Neural cell (in vitro differentiated cells): ENCODE measurements around the gene YY1.

ENCODE experiments used
- EZH2 ChIP-seq: fragments of 200-600, 300-800 bp; shearing (Covaris generic), sonication (generic); IDR thresholded peaks from 2 replicates; pipeline ENCODE4 v1.6.1; 2014; ENCODE audit warnings: antibody characterized with exemption, low read length, borderline replicate concordance, mild to moderate bottlenecking; ENCODE audit not compliant: insufficient read depth, poor library complexity, severe bottlenecking
- POLR2AphosphoS5 ChIP-seq: IDR thresholded peaks from 2 replicates; pipeline ENCODE4 v1.6.1; 2012

DNA sequence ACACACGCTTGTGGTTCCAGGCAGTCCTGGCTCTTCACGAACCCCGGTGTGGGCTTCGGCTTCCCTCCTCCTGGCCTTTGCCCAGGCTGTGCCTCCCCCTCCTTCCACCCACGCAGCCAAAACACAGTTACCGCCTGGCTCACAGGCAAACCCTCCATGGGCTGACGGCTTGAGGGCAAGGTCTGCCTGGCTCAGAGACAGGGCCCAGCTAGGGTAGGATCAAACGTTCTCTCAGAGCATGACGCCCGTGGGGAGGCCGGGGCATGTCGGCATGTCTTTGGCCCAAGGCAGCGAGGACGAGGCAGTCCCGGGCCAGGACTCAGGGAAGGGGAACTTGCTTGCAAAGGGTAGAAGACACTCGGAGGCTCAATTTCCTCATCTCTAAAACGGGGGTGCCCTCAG, 86.3 kb downstream of the YY1 start:
- TF ChIP-seq POLR2AphosphoS5: no peak
- no peak for TF ChIP-seq EZH2
